ENCODE measurements around the gene RHBDL2.

Gene RHBDL2

GRCh38 chr1:38950553-38950952, 8.9 kb upstream of the RHBDL2 start:
- no peaks in the 10 kb centered on the region for H3K9me2 ChIP-seq (ENCODE audit: low read depth, low read length)
- no peak overlapping the region for H3K27ac ChIP-seq (ENCODE audit: low read depth, low read length, poor library complexity, severe bottlenecking)
- no peak overlapping the region for H3K9ac ChIP-seq (ENCODE audit: low read length)
- H2AFZ ChIP-seq (ENCODE audit: low read length) = no peak overlapping the region
- no peaks in the 10 kb centered on the region for H3K79me2 ChIP-seq (ENCODE audit: insufficient read depth, low read length)
- no peaks in the 10 kb centered on the region for H4K20me1 ChIP-seq (ENCODE audit: insufficient read depth, low read length)
- no peaks in the 10 kb centered on the region for H3K9me3 ChIP-seq (ENCODE audit: low read length)
- no peaks in the 10 kb centered on the region; the same call in 1 of the 2 replicates for H3K27me3 ChIP-seq (ENCODE audit: insufficient read depth, low read length)
- H3F3A ChIP-seq (ENCODE audit: insufficient read depth, low read length) = no peaks in the 10 kb centered on the region
- H3K4me2 ChIP-seq (ENCODE audit: low read length) = no peak overlapping the region
- no peak overlapping the region for H3K4me3 ChIP-seq (ENCODE audit: low read depth, low read length, poor library complexity, severe bottlenecking)
- no peaks in the 10 kb centered on the region; the same call in 1 of the 2 replicates for H3K36me3 ChIP-seq (ENCODE audit: insufficient read depth, low read length)
- no peaks in the 10 kb centered on the region for H3K4me1 ChIP-seq (ENCODE audit: insufficient read depth, low read length, severe bottlenecking)
- TF ChIP-seq CTCF (IDR thresholded peaks at IDR 0.05; ENCODE audit: low read length) = no peak

DNA sequence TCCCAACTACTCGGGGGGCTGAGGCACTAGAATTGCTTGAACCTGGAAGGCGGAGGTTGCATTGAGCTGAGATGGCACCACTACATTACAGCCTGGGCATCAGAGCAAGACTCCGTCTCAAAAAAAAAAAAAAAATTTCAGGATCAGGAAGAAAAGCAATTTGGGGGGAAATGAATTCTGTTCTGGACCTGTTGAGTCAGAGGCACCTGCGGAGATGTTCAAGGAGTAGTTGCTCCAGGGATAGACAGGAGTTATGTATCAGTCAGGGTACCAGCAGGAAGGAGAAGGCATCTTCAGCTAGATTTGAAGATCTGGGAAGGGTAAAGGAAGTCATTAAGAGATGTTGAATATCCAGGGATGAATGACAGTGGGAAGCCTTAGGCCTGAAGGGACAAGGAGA, 2.9 kb upstream of the RHBDL2 start:
- TF ChIP-seq CTCF (IDR thresholded peaks at IDR 0.05; ENCODE audit: low read length) (no peak), EZH2 (IDR thresholded peaks at IDR 0.05; ENCODE audit: borderline replicate concordance, low read length) (no peak)
- Histone ChIP-seq H2AFZ (ENCODE audit: low read length) (no peak overlapping the region), H4K20me1 (ENCODE audit: insufficient read depth, low read length) (no peaks in the 10 kb centered on the region)

GRCh38 chr1:38942664-38943428, 1.2 kb upstream of the RHBDL2 start:
- H3K9me2 ChIP-seq (ENCODE audit: low read depth, low read length) = no peaks in the 10 kb centered on the region
- TF ChIP-seq CTCF (IDR thresholded peaks at IDR 0.05; ENCODE audit: low read length) = no peak
- no peak for TF ChIP-seq EZH2 (IDR thresholded peaks at IDR 0.05; ENCODE audit: borderline replicate concordance, low read length)
- no peak overlapping the region for H3K4me3 ChIP-seq (ENCODE audit: low read depth, low read length, poor library complexity, severe bottlenecking)
- H3K4me1 ChIP-seq (ENCODE audit: insufficient read depth, low read length, severe bottlenecking) = no peaks in the 10 kb centered on the region
- H3K27ac ChIP-seq (ENCODE audit: low read depth, low read length, poor library complexity, severe bottlenecking) = no peak overlapping the region
- H3K9me3 ChIP-seq (ENCODE audit: low read length) = no peaks in the 10 kb centered on the region
- H3K4me2 ChIP-seq (ENCODE audit: low read length) = no peak overlapping the region
- no peaks in the 10 kb centered on the region; the same call in 1 of the 2 replicates for H3K36me3 ChIP-seq (ENCODE audit: insufficient read depth, low read length)
- no peaks in the 10 kb centered on the region; the same call in 1 of the 2 replicates for H3K27me3 ChIP-seq (ENCODE audit: insufficient read depth, low read length)
- no peak overlapping the region for H2AFZ ChIP-seq (ENCODE audit: low read length)
- H3F3A ChIP-seq (ENCODE audit: insufficient read depth, low read length) = no peaks in the 10 kb centered on the region
- H4K20me1 ChIP-seq (ENCODE audit: insufficient read depth, low read length) = no peaks in the 10 kb centered on the region
- H3K9ac ChIP-seq (ENCODE audit: low read length) = no peak overlapping the region
- H3K79me2 ChIP-seq (ENCODE audit: insufficient read depth, low read length) = no peaks in the 10 kb centered on the region

More for the DNA sequence above, 2.9 kb upstream of the RHBDL2 start:
- no peaks in the 10 kb centered on the region for H3K9me2 ChIP-seq (ENCODE audit: low read depth, low read length)
- H3K4me3 ChIP-seq (ENCODE audit: low read depth, low read length, poor library complexity, severe bottlenecking) = no peak overlapping the region
- H3F3A ChIP-seq (ENCODE audit: insufficient read depth, low read length) = no peaks in the 10 kb centered on the region
- no peaks in the 10 kb centered on the region; the same call in 1 of the 2 replicates for H3K27me3 ChIP-seq (ENCODE audit: insufficient read depth, low read length)
- H3K4me2 ChIP-seq (ENCODE audit: low read length) = no peak overlapping the region
- no peaks in the 10 kb centered on the region for H3K4me1 ChIP-seq (ENCODE audit: insufficient read depth, low read length, severe bottlenecking)
- no peak overlapping the region for H3K9ac ChIP-seq (ENCODE audit: low read length)
- no peaks in the 10 kb centered on the region for H3K9me3 ChIP-seq (ENCODE audit: low read length)
- H3K36me3 ChIP-seq (ENCODE audit: insufficient read depth, low read length) = no peaks in the 10 kb centered on the region; the same call in 1 of the 2 replicates
- no peak overlapping the region for H3K27ac ChIP-seq (ENCODE audit: low read depth, low read length, poor library complexity, severe bottlenecking)
- H3K79me2 ChIP-seq (ENCODE audit: insufficient read depth, low read length) = no peaks in the 10 kb centered on the region
